GM12878 (cell line): Measurements from ENCODE around the gene SLC25A47. TPM values are rescaled to one million over a fixed set of nuclear protein-coding genes. Genes with fewer than 3 reads are reported as not detected.

Experiments used
- EGR1 ChIP-seq, 2 experiments: IDR thresholded peaks; 1 replicate in 1 of 2; 2 replicates in 1 of 2; pipeline ENCODE4 v1.6.1; 2011 to 2012; ENCODE audit warnings: low read depth in 2 of 2, low read length in 2 of 2, borderline replicate concordance in 1 of 2, mild to moderate bottlenecking in 1 of 2, moderate library complexity in 1 of 2
- IKZF2 ChIP-seq, 2 experiments: fragments of 450-650 bp; IDR thresholded peaks; 2 replicates each; pipeline ENCODE4 v1.6.1; 2017; ENCODE audit warnings: mild to moderate bottlenecking in 2 of 2, moderate library complexity in 2 of 2
- MEF2A ChIP-seq: IDR thresholded peaks from 2 replicates; pipeline ENCODE4 v1.6.1; 2011; ENCODE audit warnings: low read depth, mild to moderate bottlenecking, low read length, moderate library complexity; ENCODE audit not compliant: insufficient read depth
- NFXL1 ChIP-seq: fragments of 450-650 bp; IDR thresholded peaks from 2 replicates; pipeline ENCODE4 v1.6.1; 2017; ENCODE audit warnings: antibody characterized with exemption, mild to moderate bottlenecking, borderline replicate concordance
- NFYB ChIP-seq: IDR thresholded peaks from 2 replicates; pipeline ENCODE4 v1.6.1; 2011; ENCODE audit warnings: low read depth, mild to moderate bottlenecking, low read length, improper control_type of control experiment, moderate library complexity; ENCODE audit not compliant: insufficient read depth
- PAX5 ChIP-seq: IDR thresholded peaks from 2 replicates; pipeline ENCODE4 v1.6.1; 2011; ENCODE audit warnings: low read depth, low read length, borderline replicate concordance
- RELA ChIP-seq: fragments of 450-650 bp; IDR thresholded peaks from 2 replicates; pipeline ENCODE4 v1.8.0; 2014; ENCODE audit warnings: borderline replicate concordance; ENCODE audit not compliant: partially characterized antibody
- SUZ12 ChIP-seq: fragments of 200-600 bp; sonication (generic); IDR thresholded peaks from one replicate; pipeline ENCODE4 v1.6.1; 2018; ENCODE audit warnings: antibody characterized with exemption, mild to moderate bottlenecking; ENCODE audit not compliant: unreplicated experiment
- polyA plus RNA-seq, 11 experiments: library from polyadenylated mRNA; depleted of rRNA in 4 of 11; unstranded in 6 of 11; stranded (reverse) in 5 of 11; fragments of >200 nt; fragmentation: Nextera tagmentation in 4 of 11; fragmentation: Illumina TruSeq in 1 of 11; extraction: Ambion mirVana in 4 of 11; extraction: Trizol in 1 of 11; gene quantifications; 1 replicate in 1 of 11; 2 replicates in 10 of 11; pipeline versions ENCODE4 v1.2.1 to v1.2.3, GENCODE V29; 2011 to 2016; ENCODE audit warnings: inconsistent platforms in 2 of 11, missing spikeins in 2 of 11, low read depth in 1 of 11
- total RNA-seq, 4 experiments: library from RNA; depleted of rRNA in 3 of 4; stranded (reverse); fragments of >200 nt in 3 of 4; fragmentation: Illumina TruSeq in 1 of 4; extraction: Trizol in 1 of 4; gene quantifications; 2 replicates each; pipeline versions ENCODE4 v1.2.1 to v1.2.3, GENCODE V29; 2013 to 2021
- TF ChIP-seq, protein P1 (sequence below), 3 experiments: IDR thresholded peaks in 2 of 3; conservative IDR thresholded peaks in 1 of 3; 2 replicates each; pipeline ENCODE4 v1.5.1; 2011; ENCODE audit warnings: low read depth in 3 of 3, low read length in 3 of 3, mild to moderate bottlenecking in 3 of 3, control low read depth in 2 of 3, moderate library complexity in 2 of 3, inconsistent platforms in 1 of 3, mixed read lengths in 1 of 3; ENCODE audit not compliant: control insufficient read depth in 2 of 3, insufficient read depth in 1 of 3; ENCODE audit errors: extremely low read depth in 1 of 3
- TF ChIP-seq, protein P2 (sequence below): IDR thresholded peaks from 2 replicates; pipeline ENCODE4 v1.6.1; 2012; ENCODE audit warnings: low read depth, low read length, improper control_type of control experiment
- TF ChIP-seq, protein P3 (sequence below): fragments of 450-650 bp; IDR thresholded peaks from 2 replicates; pipeline ENCODE4 v1.6.1; 2017; ENCODE audit warnings: mild to moderate bottlenecking, moderate library complexity
- TF ChIP-seq, protein P4 (sequence below): fragments of 450-650 bp; IDR thresholded peaks from 2 replicates; pipeline ENCODE4 v1.6.1; 2016; ENCODE audit warnings: mild to moderate bottlenecking
- TF ChIP-seq, protein P5 (sequence below): IDR thresholded peaks from 2 replicates; pipeline ENCODE4 v1.6.1; 2011; ENCODE audit warnings: borderline replicate concordance, low read depth, mild to moderate bottlenecking, moderate library complexity, low read length; ENCODE audit not compliant: insufficient read depth, poor library complexity, severe bottlenecking

SLC25A47 gene
- total and polyA plus RNA-seq, 10 of the 15 experiments (the other 5 are each of a cell fraction or from before 2014, with no cell fraction given): 0.14 TPM; not detected in 9

DNA sequence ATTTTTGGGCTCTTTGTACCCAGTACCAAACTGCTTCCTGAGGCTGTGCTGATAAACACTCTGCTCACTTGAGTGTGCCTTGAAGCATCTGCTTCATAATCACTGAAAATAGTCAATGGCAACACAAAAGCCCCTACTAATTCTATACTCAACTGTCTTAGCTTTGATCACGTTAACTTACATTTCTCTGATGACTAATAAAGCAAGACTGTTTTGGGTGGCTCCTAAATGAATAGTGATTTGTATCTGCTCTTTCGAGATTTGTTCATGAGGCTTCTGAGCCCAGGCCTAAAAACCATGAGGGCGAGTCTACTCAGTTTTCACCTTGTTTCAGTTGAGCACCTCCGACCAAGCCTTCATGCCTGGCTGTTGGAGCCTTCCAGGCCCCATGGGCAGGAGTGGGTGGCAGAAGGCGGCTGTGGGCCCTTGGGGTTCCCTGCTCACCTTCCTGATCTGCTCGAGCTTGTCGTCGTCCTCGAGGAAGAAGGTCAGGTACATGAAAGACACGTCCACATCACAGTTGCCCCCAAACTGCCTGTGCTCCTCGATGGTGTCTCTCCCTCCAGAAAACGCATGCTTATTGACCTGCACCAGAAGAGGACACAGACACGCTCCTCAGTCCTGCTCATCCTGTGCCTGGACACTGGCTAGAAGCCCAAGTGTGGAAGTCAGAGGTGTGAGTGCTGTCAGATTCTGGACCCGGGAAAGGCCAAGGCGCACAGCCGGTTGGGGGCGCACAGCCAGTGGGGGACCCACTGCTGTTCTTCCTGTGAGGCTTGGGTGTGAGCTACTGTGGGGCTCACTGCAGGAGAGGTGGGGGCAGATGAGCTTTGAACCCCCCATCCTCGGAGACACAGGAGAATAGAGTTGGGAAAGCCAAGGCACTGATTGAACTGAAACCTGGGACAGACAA, 13.7 kb downstream of the SLC25A47 start (continued):
- TF ChIP-seq, protein P1, sequence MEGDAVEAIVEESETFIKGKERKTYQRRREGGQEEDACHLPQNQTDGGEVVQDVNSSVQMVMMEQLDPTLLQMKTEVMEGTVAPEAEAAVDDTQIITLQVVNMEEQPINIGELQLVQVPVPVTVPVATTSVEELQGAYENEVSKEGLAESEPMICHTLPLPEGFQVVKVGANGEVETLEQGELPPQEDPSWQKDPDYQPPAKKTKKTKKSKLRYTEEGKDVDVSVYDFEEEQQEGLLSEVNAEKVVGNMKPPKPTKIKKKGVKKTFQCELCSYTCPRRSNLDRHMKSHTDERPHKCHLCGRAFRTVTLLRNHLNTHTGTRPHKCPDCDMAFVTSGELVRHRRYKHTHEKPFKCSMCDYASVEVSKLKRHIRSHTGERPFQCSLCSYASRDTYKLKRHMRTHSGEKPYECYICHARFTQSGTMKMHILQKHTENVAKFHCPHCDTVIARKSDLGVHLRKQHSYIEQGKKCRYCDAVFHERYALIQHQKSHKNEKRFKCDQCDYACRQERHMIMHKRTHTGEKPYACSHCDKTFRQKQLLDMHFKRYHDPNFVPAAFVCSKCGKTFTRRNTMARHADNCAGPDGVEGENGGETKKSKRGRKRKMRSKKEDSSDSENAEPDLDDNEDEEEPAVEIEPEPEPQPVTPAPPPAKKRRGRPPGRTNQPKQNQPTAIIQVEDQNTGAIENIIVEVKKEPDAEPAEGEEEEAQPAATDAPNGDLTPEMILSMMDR (IDR thresholded peaks at IDR 0.05 in 2 of 3, conservative IDR thresholded peaks at IDR 0.05 in 1 of 3; ENCODE audit: control insufficient read depth in 2 of 3, extremely low read depth in 1 of 3, insufficient read depth in 1 of 3, low read depth in 3 of 3, low read length in 3 of 3): no peak
- TF ChIP-seq, protein P2, sequence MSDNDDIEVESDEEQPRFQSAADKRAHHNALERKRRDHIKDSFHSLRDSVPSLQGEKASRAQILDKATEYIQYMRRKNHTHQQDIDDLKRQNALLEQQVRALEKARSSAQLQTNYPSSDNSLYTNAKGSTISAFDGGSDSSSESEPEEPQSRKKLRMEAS: no peak
- TF ChIP-seq IKZF2 (IDR thresholded peaks at IDR 0.05) (peak in 1 of 2 experiments; percentile 29; a peak in 1 of 4 replicates), NFXL1 (no peak), SUZ12 (no peak), MEF2A (0 out of 2 replicates have a peak, but pooled peaks have one; percentile 42), EGR1 (IDR thresholded peaks at IDR 0.05; ENCODE audit: borderline replicate concordance in 1 of 2, low read depth in 2 of 2, low read length in 2 of 2) (peak in 1 of 2 experiments; percentile 22; a peak in 1 of 3 replicates), NFYB (no peak), PAX5 (no peak), RELA (no peak)
- TF ChIP-seq, protein P3, sequence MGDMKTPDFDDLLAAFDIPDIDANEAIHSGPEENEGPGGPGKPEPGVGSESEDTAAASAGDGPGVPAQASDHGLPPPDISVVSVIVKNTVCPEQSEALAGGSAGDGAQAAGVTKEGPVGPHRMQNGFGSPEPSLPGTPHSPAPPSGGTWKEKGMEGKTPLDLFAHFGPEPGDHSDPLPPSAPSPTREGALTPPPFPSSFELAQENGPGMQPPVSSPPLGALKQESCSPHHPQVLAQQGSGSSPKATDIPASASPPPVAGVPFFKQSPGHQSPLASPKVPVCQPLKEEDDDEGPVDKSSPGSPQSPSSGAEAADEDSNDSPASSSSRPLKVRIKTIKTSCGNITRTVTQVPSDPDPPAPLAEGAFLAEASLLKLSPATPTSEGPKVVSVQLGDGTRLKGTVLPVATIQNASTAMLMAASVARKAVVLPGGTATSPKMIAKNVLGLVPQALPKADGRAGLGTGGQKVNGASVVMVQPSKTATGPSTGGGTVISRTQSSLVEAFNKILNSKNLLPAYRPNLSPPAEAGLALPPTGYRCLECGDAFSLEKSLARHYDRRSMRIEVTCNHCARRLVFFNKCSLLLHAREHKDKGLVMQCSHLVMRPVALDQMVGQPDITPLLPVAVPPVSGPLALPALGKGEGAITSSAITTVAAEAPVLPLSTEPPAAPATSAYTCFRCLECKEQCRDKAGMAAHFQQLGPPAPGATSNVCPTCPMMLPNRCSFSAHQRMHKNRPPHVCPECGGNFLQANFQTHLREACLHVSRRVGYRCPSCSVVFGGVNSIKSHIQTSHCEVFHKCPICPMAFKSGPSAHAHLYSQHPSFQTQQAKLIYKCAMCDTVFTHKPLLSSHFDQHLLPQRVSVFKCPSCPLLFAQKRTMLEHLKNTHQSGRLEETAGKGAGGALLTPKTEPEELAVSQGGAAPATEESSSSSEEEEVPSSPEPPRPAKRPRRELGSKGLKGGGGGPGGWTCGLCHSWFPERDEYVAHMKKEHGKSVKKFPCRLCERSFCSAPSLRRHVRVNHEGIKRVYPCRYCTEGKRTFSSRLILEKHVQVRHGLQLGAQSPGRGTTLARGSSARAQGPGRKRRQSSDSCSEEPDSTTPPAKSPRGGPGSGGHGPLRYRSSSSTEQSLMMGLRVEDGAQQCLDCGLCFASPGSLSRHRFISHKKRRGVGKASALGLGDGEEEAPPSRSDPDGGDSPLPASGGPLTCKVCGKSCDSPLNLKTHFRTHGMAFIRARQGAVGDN: peak; percentile 99
- TF ChIP-seq, protein P4, sequence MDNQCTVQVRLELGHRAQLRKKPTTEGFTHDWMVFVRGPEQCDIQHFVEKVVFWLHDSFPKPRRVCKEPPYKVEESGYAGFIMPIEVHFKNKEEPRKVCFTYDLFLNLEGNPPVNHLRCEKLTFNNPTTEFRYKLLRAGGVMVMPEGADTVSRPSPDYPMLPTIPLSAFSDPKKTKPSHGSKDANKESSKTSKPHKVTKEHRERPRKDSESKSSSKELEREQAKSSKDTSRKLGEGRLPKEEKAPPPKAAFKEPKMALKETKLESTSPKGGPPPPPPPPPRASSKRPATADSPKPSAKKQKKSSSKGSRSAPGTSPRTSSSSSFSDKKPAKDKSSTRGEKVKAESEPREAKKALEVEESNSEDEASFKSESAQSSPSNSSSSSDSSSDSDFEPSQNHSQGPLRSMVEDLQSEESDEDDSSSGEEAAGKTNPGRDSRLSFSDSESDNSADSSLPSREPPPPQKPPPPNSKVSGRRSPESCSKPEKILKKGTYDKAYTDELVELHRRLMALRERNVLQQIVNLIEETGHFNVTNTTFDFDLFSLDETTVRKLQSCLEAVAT: no peak
- TF ChIP-seq, protein P5, sequence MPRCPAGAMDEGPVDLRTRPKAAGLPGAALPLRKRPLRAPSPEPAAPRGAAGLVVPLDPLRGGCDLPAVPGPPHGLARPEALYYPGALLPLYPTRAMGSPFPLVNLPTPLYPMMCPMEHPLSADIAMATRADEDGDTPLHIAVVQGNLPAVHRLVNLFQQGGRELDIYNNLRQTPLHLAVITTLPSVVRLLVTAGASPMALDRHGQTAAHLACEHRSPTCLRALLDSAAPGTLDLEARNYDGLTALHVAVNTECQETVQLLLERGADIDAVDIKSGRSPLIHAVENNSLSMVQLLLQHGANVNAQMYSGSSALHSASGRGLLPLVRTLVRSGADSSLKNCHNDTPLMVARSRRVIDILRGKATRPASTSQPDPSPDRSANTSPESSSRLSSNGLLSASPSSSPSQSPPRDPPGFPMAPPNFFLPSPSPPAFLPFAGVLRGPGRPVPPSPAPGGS: no peak
